Tibial artery (tissue), 4 donors: ENCODE results near the gene PFDN4.
"Not testable (repeated sequence)": the region's sequence is repeated elsewhere in the genome, so short reads cannot be mapped to it uniquely, and the experiment has no call there.

ENCODE experiments used
- DNase-seq, 2 donors: peaks; one replicate each; pipeline ENCODE4 v3.0.0-alpha.2; 2019
- H3K27ac ChIP-seq, 2 donors: fragments of 200-600 bp; sonication (generic) in 1 of 2; 1 replicate in 1 of 2; 2 replicates in 1 of 2; pipeline ENCODE4 v1.5.1; 2018 to 2019; ENCODE audit warnings: mild to moderate bottlenecking in 1 of 2
- H3K27me3 ChIP-seq, 2 donors: fragments of 200-600 bp; sonication (generic) in 1 of 2; one replicate each; pipeline versions ENCODE4 v1.5.1 to v1.6.0; 2016 to 2019
- H3K36me3 ChIP-seq, 3 donors: fragments of 200-600 bp; sonication (generic) in 2 of 3; one replicate each; pipeline ENCODE4 v1.5.1; 2016 to 2019; ENCODE audit warnings: mild to moderate bottlenecking in 2 of 3
- H3K4me1 ChIP-seq, 4 donors: fragments of 200-600 bp; sonication (generic) in 2 of 4; 1 replicate in 3 of 4; 2 replicates in 1 of 4; pipeline ENCODE4 v1.5.1; 2016 to 2019
- H3K4me3 ChIP-seq, 2 donors: fragments of 200-600 bp; sonication (generic) in 1 of 2; 1 replicate in 1 of 2; 2 replicates in 1 of 2; pipeline ENCODE4 v1.5.1; 2018 to 2019; ENCODE audit warnings: mild to moderate bottlenecking in 2 of 2
- H3K9me3 ChIP-seq, 3 donors: fragments of 200-600 bp; sonication (generic) in 1 of 3; one replicate each; pipeline ENCODE4 v1.5.1; 2016 to 2019
- CTCF ChIP-seq, 2 experiments: fragments of 200-600 bp in 1 of 2; fragments of 450-650 bp in 1 of 2; IDR thresholded peaks; one replicate each; pipeline ENCODE4 v1.5.1; 2017 to 2019; ENCODE audit warnings: antibody characterized with exemption in 2 of 2, mild to moderate bottlenecking in 1 of 2, moderate library complexity in 1 of 2
- intact Hi-C: fragments of 100-400 bp; cut with DNase I; formaldehyde crosslinking; loops from one replicate; pipeline ENCODE4 v1.15.0; 2023; ENCODE audit warnings: low total_unique reads

The PFDN4 gene

GRCh38 chr20:54231036-54231435 is 23.1 kb downstream of the PFDN4 start:
- no peaks in the 10 kb centered on the region for H3K9me3 ChIP-seq
- H3K36me3 ChIP-seq, result no peaks in the 10 kb centered on the region
- no peaks in the 10 kb centered on the region for H3K4me1 ChIP-seq
- intact Hi-C loops, result no loop called here
- H3K27ac ChIP-seq, result no peak overlapping the region
- H3K27me3 ChIP-seq, result no peaks in the 10 kb centered on the region
- H3K4me3 ChIP-seq, result no peak overlapping the region
- TF ChIP-seq CTCF (IDR thresholded peaks at IDR 0.05), result no peak
- no peak for DNase-seq

GRCh38 chr20:54234991-54235390 is 27.1 kb downstream of the PFDN4 start:
- Histone ChIP-seq H3K4me1 (no peaks in the 10 kb centered on the region), H3K4me3 (no peak overlapping the region), H3K27me3 (no peaks in the 10 kb centered on the region), H3K27ac (no peak overlapping the region), H3K9me3 (no peaks in the 10 kb centered on the region), H3K36me3 (no peaks in the 10 kb centered on the region)
- intact Hi-C loops, result no loop called here
- DNase-seq, result no peak
- TF ChIP-seq CTCF (IDR thresholded peaks at IDR 0.05), result no peak

- TF ChIP-seq CTCF (IDR thresholded peaks at IDR 0.05), result no peak
- intact Hi-C loops, result no loop called here
- H3K36me3 ChIP-seq, result no peaks in the 10 kb centered on the region
These were observed 29.4 kb downstream of the PFDN4 start for GRCh38 chr20:54237116-54237943.

GRCh38 chr20:54244113-54244512 is 36.2 kb downstream of the PFDN4 start:
- no peaks in the 10 kb centered on the region for H3K27me3 ChIP-seq
- no peak overlapping the region for H3K4me3 ChIP-seq
- H3K9me3 ChIP-seq, result peaks cover 0 to 6% (median 0%) of the 10 kb centered on the region in 3 donors
- no peaks in the 10 kb centered on the region for H3K4me1 ChIP-seq
- H3K27ac ChIP-seq, result no peak overlapping the region
- DNase-seq, result no peak
- no peaks in the 10 kb centered on the region for H3K36me3 ChIP-seq
- no peak for TF ChIP-seq CTCF (IDR thresholded peaks at IDR 0.05)
- intact Hi-C loops, result no loop called here

More at GRCh38 chr20:54237116-54237943, 29.4 kb downstream of the PFDN4 start:
- Histone ChIP-seq H3K27me3 (no peaks in the 10 kb centered on the region), H3K4me1 (no peaks in the 10 kb centered on the region), H3K27ac (no peak overlapping the region), H3K4me3 (no peak overlapping the region), H3K9me3 (peaks cover 0 to under 1% (median 0%) of the 10 kb centered on the region in 3 donors)
- no peak for DNase-seq

- H3K4me1 ChIP-seq, H3K27me3 ChIP-seq, DNase-seq, H3K27ac ChIP-seq, intact Hi-C loops, H3K36me3 ChIP-seq, H3K4me3 ChIP-seq, H3K9me3 ChIP-seq: not testable (repeated sequence)
These were observed 40.8 kb downstream of the PFDN4 start for GRCh38 chr20:54248705-54249104.

- Histone ChIP-seq H3K36me3 (no peaks in the 10 kb centered on the region), H3K4me1 (no peaks in the 10 kb centered on the region), H3K27ac (no peak overlapping the region), H3K9me3 (no peaks in the 10 kb centered on the region), H3K27me3 (no peaks in the 10 kb centered on the region), H3K4me3 (no peak overlapping the region)
- no peak for TF ChIP-seq CTCF (IDR thresholded peaks at IDR 0.05)
- intact Hi-C loops, result no loop called here
- DNase-seq, result no peak
These were observed 42.8 kb downstream of the PFDN4 start for GRCh38 chr20:54250691-54251090.
